ENCODE measurements around the gene ZFAND3.

The ZFAND3 gene

DNA sequence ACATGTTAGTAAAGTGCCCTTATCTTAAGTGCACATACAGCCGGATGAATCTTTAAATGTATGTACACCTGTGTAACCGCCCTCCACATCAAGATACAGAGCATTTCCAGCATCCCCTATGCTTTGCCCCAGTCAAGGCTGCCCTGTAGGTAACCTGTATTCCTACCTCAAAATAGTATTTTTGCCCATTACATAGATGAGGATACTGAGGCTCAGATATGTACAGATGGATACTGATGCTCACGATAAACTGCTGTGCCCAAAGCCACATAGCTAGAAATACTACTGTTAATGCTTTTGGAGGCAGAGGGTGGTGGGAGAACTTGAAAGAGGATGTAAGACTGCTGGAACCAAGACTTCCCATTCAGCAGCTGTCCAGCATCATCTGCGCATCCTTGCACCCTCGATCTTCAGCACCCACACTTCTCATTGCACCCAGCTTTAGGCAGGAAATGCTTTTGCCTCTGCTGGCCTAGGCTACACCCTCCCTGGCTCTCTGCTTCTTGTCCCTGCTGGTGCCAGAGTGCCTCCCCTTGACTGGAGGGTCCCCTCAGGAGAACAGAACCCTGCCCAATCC is 27.0 kb upstream of the ZFAND3 start:
- no peaks in the 10 kb centered on the region for H3K9me2 ChIP-seq (ENCODE audit: low read depth, low read length)
- TF ChIP-seq EZH2 (IDR thresholded peaks at IDR 0.05; ENCODE audit: borderline replicate concordance, low read length), result no peak
- TF ChIP-seq, protein P1, sequence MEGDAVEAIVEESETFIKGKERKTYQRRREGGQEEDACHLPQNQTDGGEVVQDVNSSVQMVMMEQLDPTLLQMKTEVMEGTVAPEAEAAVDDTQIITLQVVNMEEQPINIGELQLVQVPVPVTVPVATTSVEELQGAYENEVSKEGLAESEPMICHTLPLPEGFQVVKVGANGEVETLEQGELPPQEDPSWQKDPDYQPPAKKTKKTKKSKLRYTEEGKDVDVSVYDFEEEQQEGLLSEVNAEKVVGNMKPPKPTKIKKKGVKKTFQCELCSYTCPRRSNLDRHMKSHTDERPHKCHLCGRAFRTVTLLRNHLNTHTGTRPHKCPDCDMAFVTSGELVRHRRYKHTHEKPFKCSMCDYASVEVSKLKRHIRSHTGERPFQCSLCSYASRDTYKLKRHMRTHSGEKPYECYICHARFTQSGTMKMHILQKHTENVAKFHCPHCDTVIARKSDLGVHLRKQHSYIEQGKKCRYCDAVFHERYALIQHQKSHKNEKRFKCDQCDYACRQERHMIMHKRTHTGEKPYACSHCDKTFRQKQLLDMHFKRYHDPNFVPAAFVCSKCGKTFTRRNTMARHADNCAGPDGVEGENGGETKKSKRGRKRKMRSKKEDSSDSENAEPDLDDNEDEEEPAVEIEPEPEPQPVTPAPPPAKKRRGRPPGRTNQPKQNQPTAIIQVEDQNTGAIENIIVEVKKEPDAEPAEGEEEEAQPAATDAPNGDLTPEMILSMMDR (IDR thresholded peaks at IDR 0.05; ENCODE audit: low read length), result no peak
- no peak overlapping the region for H3K9ac ChIP-seq (ENCODE audit: low read length)
- no peaks in the 10 kb centered on the region for H3K36me3 ChIP-seq (ENCODE audit: insufficient read depth, low read length)
- H3K4me2 ChIP-seq (ENCODE audit: low read length), result no peak overlapping the region
- no peak overlapping the region for H3K27ac ChIP-seq (ENCODE audit: low read depth, low read length, poor library complexity, severe bottlenecking)
- H3K4me1 ChIP-seq (ENCODE audit: insufficient read depth, low read length, severe bottlenecking), result no peaks in the 10 kb centered on the region
- H3K79me2 ChIP-seq (ENCODE audit: insufficient read depth, low read length), result no peaks in the 10 kb centered on the region
- H3K4me3 ChIP-seq (ENCODE audit: low read depth, low read length, poor library complexity, severe bottlenecking), result no peak overlapping the region
- H4K20me1 ChIP-seq (ENCODE audit: insufficient read depth, low read length), result no peaks in the 10 kb centered on the region
- H3F3A ChIP-seq (ENCODE audit: insufficient read depth, low read length), result no peaks in the 10 kb centered on the region
- no peaks in the 10 kb centered on the region for H3K27me3 ChIP-seq (ENCODE audit: insufficient read depth, low read length)
- no peaks in the 10 kb centered on the region for H3K9me3 ChIP-seq (ENCODE audit: low read length)
- H2AFZ ChIP-seq (ENCODE audit: low read length), result no peak overlapping the region

DNA sequence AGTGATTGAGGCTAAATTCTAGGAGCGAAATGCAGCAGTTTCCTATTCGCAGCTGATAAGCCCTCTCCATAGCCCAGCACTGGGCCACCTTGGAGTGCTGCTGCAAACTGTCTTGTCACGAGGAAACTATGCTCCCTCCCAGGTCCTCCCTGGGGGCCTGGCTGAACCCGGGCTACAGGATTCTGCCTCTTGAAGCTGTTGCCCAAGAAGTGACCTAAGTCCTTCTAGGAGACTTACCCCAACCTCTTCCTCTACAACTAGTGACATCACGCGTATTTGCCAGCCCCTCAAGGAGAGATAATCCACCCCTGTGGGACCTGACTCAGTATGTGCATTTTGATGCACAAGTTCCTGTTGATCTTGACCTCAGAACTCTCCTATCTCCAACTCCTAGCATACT is 26.5 kb upstream of the ZFAND3 start:
- Histone ChIP-seq H3K27me3 (ENCODE audit: insufficient read depth, low read length) (no peaks in the 10 kb centered on the region), H2AFZ (ENCODE audit: low read length) (no peak overlapping the region), H3K4me2 (ENCODE audit: low read length) (no peak overlapping the region)

DNA sequence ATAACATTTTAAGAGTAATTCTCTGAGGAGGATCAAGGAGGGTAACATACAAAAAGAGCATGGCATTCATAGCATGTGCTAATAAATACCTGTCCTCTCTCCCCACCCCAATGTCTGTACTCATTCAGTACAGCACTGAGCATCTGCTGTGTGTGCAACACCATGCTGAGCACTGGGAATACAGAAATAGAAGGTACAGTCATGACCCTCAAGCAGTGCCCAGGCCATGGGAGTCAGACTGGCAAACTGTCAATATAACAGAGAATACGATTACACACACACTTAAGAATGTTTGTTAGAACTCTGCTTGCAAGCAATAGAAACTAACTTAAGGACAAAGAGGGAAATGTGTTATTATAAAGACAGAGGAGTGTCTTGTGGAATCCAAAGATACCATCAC is 24.7 kb upstream of the ZFAND3 start:
- Histone ChIP-seq H3K4me3 (ENCODE audit: low read depth, low read length, poor library complexity, severe bottlenecking) (no peak overlapping the region), H3K4me2 (ENCODE audit: low read length) (no peak overlapping the region), H3K9me2 (ENCODE audit: low read depth, low read length) (no peaks in the 10 kb centered on the region), H3K4me1 (ENCODE audit: insufficient read depth, low read length, severe bottlenecking) (no peaks in the 10 kb centered on the region), H4K20me1 (ENCODE audit: insufficient read depth, low read length) (no peaks in the 10 kb centered on the region), H3K27me3 (ENCODE audit: insufficient read depth, low read length) (no peaks in the 10 kb centered on the region), H3K36me3 (ENCODE audit: insufficient read depth, low read length) (no peaks in the 10 kb centered on the region), H3K9ac (ENCODE audit: low read length) (no peak overlapping the region), H3K27ac (ENCODE audit: low read depth, low read length, poor library complexity, severe bottlenecking) (no peak overlapping the region), H3F3A (ENCODE audit: insufficient read depth, low read length) (no peaks in the 10 kb centered on the region), H3K79me2 (ENCODE audit: insufficient read depth, low read length) (no peaks in the 10 kb centered on the region), H3K9me3 (ENCODE audit: low read length) (no peaks in the 10 kb centered on the region), H2AFZ (ENCODE audit: low read length) (no peak overlapping the region)
- TF ChIP-seq EZH2 (IDR thresholded peaks at IDR 0.05; ENCODE audit: borderline replicate concordance, low read length), result no peak
- TF ChIP-seq, protein P1 (IDR thresholded peaks at IDR 0.05; ENCODE audit: low read length), result no peak

More for the DNA sequence above, 26.5 kb upstream of the ZFAND3 start:
- TF ChIP-seq, protein P1 (IDR thresholded peaks at IDR 0.05; ENCODE audit: low read length), result no peak
- TF ChIP-seq EZH2 (IDR thresholded peaks at IDR 0.05; ENCODE audit: borderline replicate concordance, low read length), result no peak
- Histone ChIP-seq H3K4me3 (ENCODE audit: low read depth, low read length, poor library complexity, severe bottlenecking) (no peak overlapping the region), H3K9ac (ENCODE audit: low read length) (no peak overlapping the region), H4K20me1 (ENCODE audit: insufficient read depth, low read length) (no peaks in the 10 kb centered on the region), H3K36me3 (ENCODE audit: insufficient read depth, low read length) (no peaks in the 10 kb centered on the region), H3K9me2 (ENCODE audit: low read depth, low read length) (no peaks in the 10 kb centered on the region), H3F3A (ENCODE audit: insufficient read depth, low read length) (no peaks in the 10 kb centered on the region), H3K79me2 (ENCODE audit: insufficient read depth, low read length) (no peaks in the 10 kb centered on the region), H3K27ac (ENCODE audit: low read depth, low read length, poor library complexity, severe bottlenecking) (no peak overlapping the region), H3K4me1 (ENCODE audit: insufficient read depth, low read length, severe bottlenecking) (no peaks in the 10 kb centered on the region), H3K9me3 (ENCODE audit: low read length) (no peaks in the 10 kb centered on the region)

Measured in OCI-LY1 (cell line).